NCI-H2107 treated with DMSO at 0.1 percent for 48 hours (cell line): Measurements from ENCODE around the gene AUH.

Source experiments
- DNase-seq: peaks from one replicate; lab custom pipeline; 2025; ENCODE audit not compliant: unreplicated experiment; lab: John Stamatoyannopoulos, UW

Gene AUH

GRCh38 chr9:91176426-91176825, 185.3 kb downstream of the AUH start:
- DNase-seq: no peak

GRCh38 chr9:91174772-91175171, 186.9 kb downstream of the AUH start:
- no peak for DNase-seq

- no peak for DNase-seq
Measured at GRCh38 chr9:91172329-91172728, 189.4 kb downstream of the AUH start.

- no peak for DNase-seq
Measured at GRCh38 chr9:91170951-91171350, 190.8 kb downstream of the AUH start.

- no peak for DNase-seq
Measured at GRCh38 chr9:91166796-91167366, 194.8 kb downstream of the AUH start.

- DNase-seq: no peak
Measured at GRCh38 chr9:91164724-91165520, 196.8 kb downstream of the AUH start.
